Central memory CD8-positive, alpha-beta T cell (primary cell): ENCODE data around the gene CAP2.
"Not testable (repeated sequence)": the region's sequence is repeated elsewhere in the genome, so short reads cannot be mapped to it uniquely, and the experiment has no call there.

Experiments used
- ATAC-seq: fragments of 150-1000 bp; cut with Tn5 transposase; replicated peaks from 2 replicates; pipeline ENCODE4 v1.10.0; 2022; ENCODE audit warnings: mild to moderate bottlenecking, moderate FRiP score, moderate number of reproducible peaks; ENCODE audit not compliant: poor library complexity, severe bottlenecking; ENCODE audit errors: extremely low read depth
- DNase-seq, 2 donors: peaks; one replicate each; pipeline ENCODE4 v3.0.0; 2021; ENCODE audit warnings: low spot score in 2 of 2
- H3K27ac Mint-ChIP-seq: one replicate; pipeline ENCODE4 v1.8.0; 2022; ENCODE audit warnings: low read depth, mild to moderate bottlenecking, moderate library complexity, mixed read lengths
- H3K27me3 Mint-ChIP-seq: one replicate; pipeline ENCODE4 v1.8.0; 2022; ENCODE audit warnings: mixed read lengths
- H3K36me3 Mint-ChIP-seq: one replicate; pipeline ENCODE4 v1.8.0; 2022; ENCODE audit warnings: mild to moderate bottlenecking, moderate library complexity, mixed read lengths; ENCODE audit not compliant: insufficient read depth
- H3K4me1 Mint-ChIP-seq: one replicate; pipeline ENCODE4 v1.8.0; 2022; ENCODE audit warnings: mixed read lengths
- H3K4me3 Mint-ChIP-seq: one replicate; pipeline ENCODE4 v1.8.0; 2022; ENCODE audit warnings: mild to moderate bottlenecking, moderate library complexity, mixed read lengths
- H3K9me3 Mint-ChIP-seq: one replicate; pipeline ENCODE4 v1.8.0; 2022; ENCODE audit warnings: mixed read lengths

CAP2 gene

GRCh38 chr6:17505062-17505476 lies 111.7 kb downstream of the CAP2 start:
- Mint-ChIP-seq H3K4me1 (no peaks in the 10 kb centered on the region), H3K36me3 (no peaks in the 10 kb centered on the region), H3K9me3 (no peaks in the 10 kb centered on the region), H3K27ac (no peak overlapping the region), H3K4me3 (no peak overlapping the region), H3K27me3 (peaks cover 44% of the 10 kb centered on the region)
- DNase-seq: no peak
- no peak for ATAC-seq

DNA sequence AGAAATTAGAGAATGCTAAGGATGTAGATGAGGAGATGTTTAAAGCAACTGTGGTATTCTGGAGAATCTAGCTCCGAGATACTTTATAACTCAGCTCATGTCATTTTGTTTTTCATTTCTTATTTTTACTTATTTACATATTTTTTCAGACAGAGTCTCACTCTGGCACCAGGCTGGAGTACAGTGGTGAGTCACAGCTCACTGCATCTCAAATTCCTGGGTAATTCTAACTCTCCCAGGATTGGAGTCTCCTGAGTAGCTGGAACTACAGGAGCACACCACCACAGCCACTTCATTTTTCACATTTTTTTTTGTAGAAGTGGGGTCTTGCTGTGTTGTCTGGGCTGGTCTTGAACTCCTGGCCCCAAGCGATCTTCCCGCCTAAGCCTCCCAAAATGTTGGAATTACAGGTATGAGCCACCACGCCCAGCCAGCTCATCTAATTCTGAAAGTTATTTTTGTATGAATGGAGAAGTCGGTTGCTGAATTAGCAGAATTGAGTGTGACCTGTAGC lies 112.4 kb downstream of the CAP2 start:
- Mint-ChIP-seq H3K4me3 (no peak overlapping the region), H3K4me1 (no peaks in the 10 kb centered on the region), H3K27me3 (peaks cover 51% of the 10 kb centered on the region), H3K27ac (no peak overlapping the region), H3K9me3 (no peaks in the 10 kb centered on the region), H3K36me3 (no peaks in the 10 kb centered on the region)
- ATAC-seq: no peak
- DNase-seq: no peak

- no peaks in the 10 kb centered on the region for H3K4me1 Mint-ChIP-seq
- H3K27me3 Mint-ChIP-seq: peaks cover 57% of the 10 kb centered on the region
- no peak overlapping the region for H3K27ac Mint-ChIP-seq
- no peak overlapping the region for H3K4me3 Mint-ChIP-seq
- no peak for ATAC-seq
- no peaks in the 10 kb centered on the region for H3K36me3 Mint-ChIP-seq
- DNase-seq: no peak
- no peaks in the 10 kb centered on the region for H3K9me3 Mint-ChIP-seq
These were observed 113.1 kb downstream of the CAP2 start for GRCh38 chr6:17506531-17506930.

- H3K4me3 Mint-ChIP-seq: no peak overlapping the region
- DNase-seq (no peak), ATAC-seq (no peak)
- H3K9me3 Mint-ChIP-seq: no peaks in the 10 kb centered on the region
- no peak overlapping the region for H3K27ac Mint-ChIP-seq
- H3K36me3 Mint-ChIP-seq: no peaks in the 10 kb centered on the region
- H3K4me1 Mint-ChIP-seq: no peaks in the 10 kb centered on the region
- peaks cover 55% of the 10 kb centered on the region for H3K27me3 Mint-ChIP-seq
These were observed 113.6 kb downstream of the CAP2 start for GRCh38 chr6:17506962-17507361.

- DNase-seq (no peak), ATAC-seq (no peak)
- H3K4me1 Mint-ChIP-seq: no peaks in the 10 kb centered on the region
- H3K27ac Mint-ChIP-seq: no peak overlapping the region
- H3K9me3 Mint-ChIP-seq: no peaks in the 10 kb centered on the region
- H3K27me3 Mint-ChIP-seq: peaks cover 67% of the 10 kb centered on the region
- H3K36me3 Mint-ChIP-seq: no peaks in the 10 kb centered on the region
- no peak overlapping the region for H3K4me3 Mint-ChIP-seq
These were observed 117.7 kb downstream of the CAP2 start for GRCh38 chr6:17511084-17511483.

GRCh38 chr6:17511580-17511979 lies 118.2 kb downstream of the CAP2 start:
- Mint-ChIP-seq H3K27me3 (peaks cover 65% of the 10 kb centered on the region), H3K4me1 (no peaks in the 10 kb centered on the region)

DNA sequence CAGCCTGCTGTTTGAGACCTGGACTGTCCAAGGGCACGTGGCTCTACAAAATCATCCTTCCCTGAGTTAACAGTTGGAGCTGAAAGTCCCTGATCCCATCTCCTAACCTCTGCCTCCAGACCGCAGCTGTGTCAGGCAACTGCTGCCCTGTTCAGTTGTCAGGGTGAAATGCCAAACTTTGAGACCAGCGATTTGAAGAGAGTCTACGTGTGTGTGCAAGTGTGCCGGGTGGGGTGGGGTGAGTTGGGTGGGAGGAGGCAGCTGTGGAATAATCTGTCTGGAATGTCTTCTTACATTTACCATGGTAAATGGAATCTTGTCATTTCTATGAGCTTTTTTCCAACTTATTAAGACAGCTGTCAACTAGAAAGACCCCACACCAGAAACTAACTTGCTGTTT lies 125.7 kb downstream of the CAP2 start:
- Mint-ChIP-seq H3K4me1 (no peaks in the 10 kb centered on the region), H3K9me3 (no peaks in the 10 kb centered on the region), H3K27me3 (peaks cover 41% of the 10 kb centered on the region), H3K27ac (no peak overlapping the region), H3K4me3 (no peak overlapping the region), H3K36me3 (no peaks in the 10 kb centered on the region)
- no peak for DNase-seq
- no peak for ATAC-seq

More at GRCh38 chr6:17511580-17511979, 118.2 kb downstream of the CAP2 start:
- DNase-seq (no peak), ATAC-seq (no peak)
- no peaks in the 10 kb centered on the region for H3K36me3 Mint-ChIP-seq
- no peak overlapping the region for H3K27ac Mint-ChIP-seq
- no peaks in the 10 kb centered on the region for H3K9me3 Mint-ChIP-seq
- no peak overlapping the region for H3K4me3 Mint-ChIP-seq

DNA sequence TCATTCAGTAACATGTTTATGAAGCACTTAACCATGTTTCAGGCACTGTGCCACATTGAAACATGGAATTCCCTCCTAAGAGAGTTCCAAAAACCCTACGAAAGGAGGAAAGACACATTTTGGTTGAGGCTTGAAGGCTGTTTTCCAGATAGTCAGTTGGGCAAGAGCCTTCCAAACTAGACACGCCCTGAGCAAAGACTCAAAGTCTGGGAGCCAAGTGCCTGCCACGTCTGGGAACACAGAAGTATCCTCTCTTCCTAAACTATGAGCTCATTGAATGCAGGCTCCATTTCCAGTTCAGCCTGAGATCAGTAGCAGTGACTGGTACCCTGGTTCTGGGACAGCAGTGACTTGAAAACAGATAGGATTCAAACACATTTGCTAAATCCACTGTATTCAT lies 132.2 kb downstream of the CAP2 start:
- Mint-ChIP-seq H3K4me3 (no peak overlapping the region), H3K27ac (no peak overlapping the region), H3K4me1 (no peaks in the 10 kb centered on the region), H3K36me3 (no peaks in the 10 kb centered on the region), H3K27me3 (peaks cover 20% of the 10 kb centered on the region), H3K9me3 (no peaks in the 10 kb centered on the region)
- no peak for DNase-seq
- ATAC-seq: no peak

DNA sequence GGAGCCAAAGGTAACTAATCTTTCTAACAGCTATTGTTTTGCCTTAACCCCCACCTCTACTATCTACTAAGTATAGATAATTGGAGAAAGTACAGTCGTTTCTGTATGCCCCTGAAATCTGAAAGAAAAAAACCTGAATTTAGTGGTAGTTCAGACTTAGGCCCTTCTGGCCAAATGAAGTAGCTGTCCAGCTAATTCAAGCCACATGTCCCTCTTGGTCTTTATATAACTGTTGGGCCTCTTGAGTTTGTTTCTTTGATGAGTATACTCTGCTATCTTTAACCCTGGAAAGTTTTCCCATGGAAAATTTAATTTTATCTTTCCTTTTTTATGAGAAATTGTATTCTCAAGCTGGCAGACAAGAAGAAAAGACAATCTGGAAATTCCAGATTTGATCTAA lies 133.7 kb downstream of the CAP2 start:
- Mint-ChIP-seq H3K27ac (no peak overlapping the region), H3K4me1 (no peaks in the 10 kb centered on the region), H3K4me3 (no peak overlapping the region), H3K27me3 (peaks cover 21% of the 10 kb centered on the region), H3K36me3 (no peaks in the 10 kb centered on the region), H3K9me3 (no peaks in the 10 kb centered on the region)
- DNase-seq (no peak), ATAC-seq (no peak)

GRCh38 chr6:17530321-17530835 lies 137.0 kb downstream of the CAP2 start:
- Mint-ChIP-seq H3K36me3 (no peaks in the 10 kb centered on the region), H3K4me3 (no peak overlapping the region), H3K4me1 (no peaks in the 10 kb centered on the region), H3K27me3 (peaks cover 23% of the 10 kb centered on the region), H3K9me3 (no peaks in the 10 kb centered on the region), H3K27ac (no peak overlapping the region)
- no peak for ATAC-seq
- no peak for DNase-seq

- H3K27ac Mint-ChIP-seq: no peak overlapping the region
- H3K4me1 Mint-ChIP-seq: no peaks in the 10 kb centered on the region
- no peak for DNase-seq
- no peaks in the 10 kb centered on the region for H3K36me3 Mint-ChIP-seq
- H3K4me3 Mint-ChIP-seq: no peak overlapping the region
- H3K27me3 Mint-ChIP-seq: peaks cover 26% of the 10 kb centered on the region
- ATAC-seq: no peak
- H3K9me3 Mint-ChIP-seq: no peaks in the 10 kb centered on the region
These were observed 143.2 kb downstream of the CAP2 start for GRCh38 chr6:17536586-17536985.

- no peaks in the 10 kb centered on the region for H3K4me1 Mint-ChIP-seq
- H3K9me3 Mint-ChIP-seq: no peaks in the 10 kb centered on the region
- DNase-seq (no peak), ATAC-seq (no peak)
- no peaks in the 10 kb centered on the region for H3K36me3 Mint-ChIP-seq
- H3K4me3 Mint-ChIP-seq: no peak overlapping the region
- H3K27ac Mint-ChIP-seq: no peak overlapping the region
- H3K27me3 Mint-ChIP-seq: peaks cover 26% of the 10 kb centered on the region
These were observed 148.8 kb downstream of the CAP2 start for GRCh38 chr6:17542243-17542642.

- not testable (repeated sequence) for H3K27ac Mint-ChIP-seq, H3K36me3 Mint-ChIP-seq, H3K9me3 Mint-ChIP-seq, ATAC-seq, H3K4me3 Mint-ChIP-seq, DNase-seq, H3K4me1 Mint-ChIP-seq
- peaks cover 32% of the 10 kb centered on the region for H3K27me3 Mint-ChIP-seq
These were observed 152.3 kb downstream of the CAP2 start for GRCh38 chr6:17545681-17546080.
